K562 (cell line): ENCODE results near the gene CPLANE2. TPM values are rescaled to one million over a fixed set of nuclear protein-coding genes. Genes with fewer than 3 reads are reported as not detected.

Experiments used
- ATAC-seq: fragments of 200-7000 bp; cut with Tn5 transposase; 3 replicates; pipeline ENCODE4 v1.9.1; 2020; ENCODE audit warnings: moderate library complexity
- BruUV-seq: library from RNA; stranded (reverse); fragments of 400-500 nt; replicated peaks from 2 replicates; lab custom pipeline; 2021; lab: Mats Ljungman, UMichigan
- CTCF ChIA-PET: fragments of 300-600 bp; formaldehyde crosslinking; extraction: SDS; loops from one replicate; lab custom pipeline; 2021; ENCODE audit warnings: low intra/inter-chr PET ratio; lab: Yijun Ruan, JAX
- POLR2A ChIA-PET: fragments of 300-600, 350-650 bp; sonication (Branson Sonifier 250); formaldehyde crosslinking; extraction: SDS; loops from one replicate; lab custom pipeline; 2021; ENCODE audit warnings: antibody characterized with exemption, inconsistent platforms; lab: Yijun Ruan, JAX
- DNase-seq, 4 experiments: peaks; one replicate each; pipeline versions ENCODE4 v3.0.0 to v3.0.0-alpha.2; 2011 to 2018; ENCODE audit warnings: low spot score in 3 of 4, mixed read lengths in 3 of 4; ENCODE audit errors: extremely low read depth in 1 of 4
- FAIRE-seq: peaks from 2 replicates; lab custom pipeline; 2011; peaks lifted over from hg19 to GRCh38; lab: Jason Lieb, UNC
- H2AFZ ChIP-seq: 2 replicates; pipeline ENCODE4 v1.6.0; 2011; ENCODE audit warnings: low read depth, low read length, control low read depth, inconsistent platforms
- H3K27ac ChIP-seq: fragments of 200-600 bp; 3 replicates; pipeline ENCODE4 v1.8.0; 2011; ENCODE audit warnings: low read depth, mild to moderate bottlenecking, control low read depth, inconsistent platforms, low read length, moderate library complexity, mixed read lengths; ENCODE audit errors: extremely low read depth
- H3K27me3 ChIP-seq, 2 experiments: fragments of 300-600 bp in 1 of 2; 2 replicates in 1 of 2; 3 replicates in 1 of 2; pipeline versions ENCODE4 v1.6.0 to v1.8.0; 2011; ENCODE audit warnings: inconsistent platforms in 2 of 2, low read length in 2 of 2, mild to moderate bottlenecking in 1 of 2, mixed read lengths in 1 of 2, moderate library complexity in 1 of 2; ENCODE audit not compliant: control insufficient read depth in 2 of 2, insufficient read depth in 2 of 2
- H3K36me3 ChIP-seq: fragments of 300-600 bp; 3 replicates; pipeline ENCODE4 v1.8.0; 2011; ENCODE audit warnings: mild to moderate bottlenecking, low read length, inconsistent platforms; ENCODE audit not compliant: control insufficient read depth, insufficient read depth
- H3K4me1 ChIP-seq, 2 experiments: fragments of 200-600 bp in 1 of 2; replicated peaks in 1 of 2; 2 replicates in 1 of 2; 3 replicates in 1 of 2; pipeline versions ENCODE4 v1.5.1 to v1.8.0; 2011; ENCODE audit warnings: inconsistent platforms in 2 of 2, low read length in 2 of 2, mild to moderate bottlenecking in 1 of 2, mixed read lengths in 1 of 2, moderate library complexity in 1 of 2; ENCODE audit not compliant: control insufficient read depth in 2 of 2, insufficient read depth in 2 of 2
- H3K4me2 ChIP-seq: 2 replicates; pipeline ENCODE4 v1.6.1; 2011; ENCODE audit warnings: low read length, control low read depth, inconsistent platforms, mixed read lengths; ENCODE audit not compliant: insufficient read depth
- H3K4me3 ChIP-seq: fragments of 200-600 bp; sonication (generic), shearing (Covaris generic); 2 replicates; pipeline ENCODE4 v1.5.1; 2016; ENCODE audit warnings: control low read depth, inconsistent platforms
- H3K79me2 ChIP-seq: fragments of 200-600 bp; 3 replicates; pipeline ENCODE4 v1.8.0; 2011; ENCODE audit warnings: low read length, inconsistent platforms; ENCODE audit not compliant: control insufficient read depth, insufficient read depth
- H3K9ac ChIP-seq, 2 experiments: 2 replicates each; pipeline versions ENCODE4 v1.6.0 to v1.6.1; 2011; ENCODE audit warnings: low read depth in 2 of 2, low read length in 2 of 2, control low read depth in 1 of 2, inconsistent platforms in 1 of 2, mild to moderate bottlenecking in 1 of 2, mixed read lengths in 1 of 2; ENCODE audit not compliant: insufficient read depth in 1 of 2
- H3K9me1 ChIP-seq: one replicate; pipeline ENCODE4 v1.6.0; 2011; ENCODE audit warnings: inconsistent platforms, mild to moderate bottlenecking, low read length, moderate library complexity; ENCODE audit not compliant: control insufficient read depth, insufficient read depth
- H3K9me3 ChIP-seq: replicated peaks from 2 replicates; pipeline ENCODE4 v1.5.1; 2011; ENCODE audit warnings: low read depth, low read length, inconsistent platforms; ENCODE audit not compliant: control insufficient read depth, insufficient read depth
- H4K20me1 ChIP-seq: replicated peaks from 2 replicates; pipeline ENCODE4 v1.6.1; 2011; ENCODE audit warnings: low read length, inconsistent platforms, mixed read lengths; ENCODE audit not compliant: control insufficient read depth, insufficient read depth
- GTF2E2 ChIP-seq: fragments of 200-800 bp; sonication (Bioruptor generic); IDR thresholded peaks from 2 replicates; pipeline ENCODE4 v1.6.1; 2016; ENCODE audit warnings: missing genetic modification characterization, missing compliant biosample characterization
- HINFP ChIP-seq: fragments of 450-650 bp; conservative IDR thresholded peaks from 2 replicates; pipeline ENCODE4 v1.6.1; 2016; ENCODE audit warnings: missing genetic modification characterization, low read depth, mild to moderate bottlenecking, control low read depth, missing compliant biosample characterization
- HNRNPLL ChIP-seq: fragments of 200-400 bp; formaldehyde crosslinking; IDR thresholded peaks from 2 replicates; pipeline ENCODE4 v1.6.1; 2017; ENCODE audit warnings: low read length, low read depth, mild to moderate bottlenecking; ENCODE audit not compliant: poor library complexity, severe bottlenecking
- NR4A1 ChIP-seq, 2 experiments: fragments of 250-450 bp in 1 of 2; fragments of 450-650 bp in 1 of 2; sonication (Bioruptor Pico) in 1 of 2; IDR thresholded peaks; 2 replicates each; pipeline versions ENCODE4 v1.4.0 to v1.6.1; 2016 to 2020; ENCODE audit warnings: mild to moderate bottlenecking in 2 of 2, missing compliant biosample characterization in 1 of 2, missing genetic modification characterization in 1 of 2, moderate library complexity in 1 of 2
- SMARCA4 ChIP-seq: fragments of 450-650 bp; IDR thresholded peaks from 2 replicates; pipeline ENCODE4 v1.6.1; 2016
- TAF15 ChIP-seq: fragments of 200-400 bp; formaldehyde crosslinking; IDR thresholded peaks from 2 replicates; pipeline ENCODE4 v1.6.1; 2017; ENCODE audit warnings: mild to moderate bottlenecking, low read depth, low read length, moderate library complexity
- XRCC4 ChIP-seq: IDR thresholded peaks from one replicate; pipeline ENCODE4 v1.6.1; 2011; ENCODE audit not compliant: insufficient read depth, insufficient read length; ENCODE audit errors: extremely low read depth
- ZBTB8A ChIP-seq: fragments of 450-650 bp; IDR thresholded peaks from 2 replicates; pipeline ENCODE4 v1.6.1; 2018; ENCODE audit warnings: mild to moderate bottlenecking, moderate library complexity; ENCODE audit not compliant: partially characterized antibody
- ZNF239 ChIP-seq: fragments of 250-450 bp; sonication (Bioruptor Pico); IDR thresholded peaks from 2 replicates; pipeline ENCODE4 v1.4.0; 2020; ENCODE audit warnings: mild to moderate bottlenecking
- ZNF507 ChIP-seq: conservative IDR thresholded peaks from 2 replicates; pipeline ENCODE4 v1.6.1; 2017; ENCODE audit warnings: missing genetic modification characterization, missing compliant biosample characterization
- ZNF668 ChIP-seq: fragments of 250-450 bp; sonication (Bioruptor Pico); IDR thresholded peaks from 2 replicates; pipeline ENCODE4 v1.8.0; 2022; ENCODE audit warnings: mild to moderate bottlenecking, inconsistent platforms
- ZNF695 ChIP-seq: fragments of 450-650 bp; formaldehyde crosslinking; IDR thresholded peaks from 2 replicates; pipeline ENCODE4 v1.4.0; 2020; ENCODE audit warnings: mild to moderate bottlenecking, moderate library complexity
- WGBS: fragments of 100-300 bp; shearing (Covaris generic); methylation state at CpG from one replicate; pipeline ENCODE4 v1.1.6; 2016; ENCODE audit warnings: low coverage, mixed read lengths; ENCODE audit not compliant: insufficient coverage; ENCODE audit errors: missing lambda C conversion rate; 5-methylcytosine and 5-hydroxymethylcytosine counted together
- in situ Hi-C: fragments of 300-500 bp; cut with MboI; formaldehyde crosslinking; loops from 4 replicates; pipeline ENCODE4 v1.15.0; 2018; ENCODE audit warnings: inconsistent platforms, mixed read lengths
- intact Hi-C: fragments of 100-400 bp; cut with micrococcal nuclease; formaldehyde crosslinking; loops from 2 replicates; pipeline ENCODE4 v1.14.2; 2022
- polyA plus RNA-seq, 8 experiments: library from polyadenylated mRNA; depleted of rRNA in 4 of 8; stranded (reverse) in 5 of 8; unstranded in 3 of 8; fragments of >200 nt; fragmentation: Nextera tagmentation in 2 of 8; fragmentation: Illumina TruSeq in 1 of 8; extraction: Ambion mirVana in 2 of 8; extraction: Trizol in 1 of 8; gene quantifications; 2 replicates each; pipeline versions ENCODE4 v1.2.1 to v1.2.3, GENCODE V29; 2011 to 2014; ENCODE audit warnings: inconsistent platforms in 1 of 8, missing spikeins in 1 of 8
- total RNA-seq, 7 experiments: library from RNA; depleted of rRNA in 6 of 7; stranded (reverse); fragments of >200 nt in 6 of 7; fragmentation: Illumina TruSeq in 2 of 7; extraction: Trizol in 2 of 7; gene quantifications; 2 replicates each; pipeline versions ENCODE4 v1.2.1 to v1.2.3, GENCODE V29; 2011 to 2021; ENCODE audit warnings: low replicate concordance in 1 of 7
- TF ChIP-seq, protein P1 (sequence below): sonication (generic); formaldehyde crosslinking; IDR thresholded peaks from 2 replicates; pipeline ENCODE4 v1.9.0; 2022; ENCODE audit warnings: mild to moderate bottlenecking, missing genetic modification reagents
- TF ChIP-seq, protein P2 (sequence below): sonication (generic); formaldehyde crosslinking; IDR thresholded peaks from 2 replicates; pipeline ENCODE4 v1.9.0; 2022; ENCODE audit warnings: mild to moderate bottlenecking, missing genetic modification reagents

CPLANE2 gene
- total and polyA plus RNA-seq, 9 of the 15 experiments (the other 6 are each of a cell fraction or from before 2014, with no cell fraction given) = 0.17 to 20.9 (median 8.1) TPM

- TF ChIP-seq SMARCA4 (no peak), ZNF668 (CRISPR knock-in tag) (no peak), GTF2E2 (tag) (peak; percentile 69; the same call in 1 of the 2 replicates), ZBTB8A (no peak), TAF15 (no peak)
Observed at GRCh38 chr1:16237343-16237830, 404 bp upstream of the CPLANE2 start (continued).

- peaks cover 13% of the 10 kb centered on the region; the same call in 2 of the 3 replicates for H3K36me3 ChIP-seq
- 42% methylated on average over 6 of the region's 6 CpGs for WGBS
- BruUV-seq = no TSS peak
- intact Hi-C loops = loop anchor here (2.0 kb wide), 1 partner anchor 29 kb away; no protein-coding TSS in a partner anchor
- H3K9ac ChIP-seq = peak overlapping the region; percentile 89 to 92
- DNase-seq (peak in 3 of 4 experiments; percentile 41 to 51 (median 42)), FAIRE-seq (no peak), ATAC-seq (peak; percentile 11)
- H3K4me1 ChIP-seq = peaks cover 34 to 37% of the 10 kb centered on the region in 2 experiments; a peak in 4 of 5 replicates
- H3K79me2 ChIP-seq = peaks cover 12% of the 10 kb centered on the region
- in situ Hi-C loops = no loop called here
- 0 out of 2 replicates have a peak, but pooled peaks cover 3% of the 10 kb centered on the region for H3K9me3 ChIP-seq
- no peaks in the 10 kb centered on the region for H4K20me1 ChIP-seq
- H3K4me3 ChIP-seq = peak overlapping the region; percentile 64
- ChIA-PET POLR2A (interaction anchor here (0.6 to 2.1 kb wide), 5 partner anchors 9 to 1442 kb away, joined by 3 to 5 read pairs (median 3); no protein-coding TSS in a partner anchor), CTCF (no interaction called here)
- peak overlapping the region; percentile 77; the same call in 2 of the 3 replicates for H3K27ac ChIP-seq
- H3K4me2 ChIP-seq = peak overlapping the region; percentile 99
- no peaks in the 10 kb centered on the region for H3K27me3 ChIP-seq
- peak overlapping the region; percentile 87 for H2AFZ ChIP-seq
- H3K9me1 ChIP-seq = peaks cover 8% of the 10 kb centered on the region
- TF ChIP-seq, protein P1, sequence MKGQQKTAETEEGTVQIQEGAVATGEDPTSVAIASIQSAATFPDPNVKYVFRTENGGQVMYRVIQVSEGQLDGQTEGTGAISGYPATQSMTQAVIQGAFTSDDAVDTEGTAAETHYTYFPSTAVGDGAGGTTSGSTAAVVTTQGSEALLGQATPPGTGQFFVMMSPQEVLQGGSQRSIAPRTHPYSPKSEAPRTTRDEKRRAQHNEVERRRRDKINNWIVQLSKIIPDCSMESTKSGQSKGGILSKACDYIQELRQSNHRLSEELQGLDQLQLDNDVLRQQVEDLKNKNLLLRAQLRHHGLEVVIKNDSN (CRISPR knock-in tag) = 0 out of 2 replicates have a peak, but pooled peaks have one; percentile 25
- TF ChIP-seq HNRNPLL = no peak
- TF ChIP-seq ZNF507 = no peak
- TF ChIP-seq, protein P2, sequence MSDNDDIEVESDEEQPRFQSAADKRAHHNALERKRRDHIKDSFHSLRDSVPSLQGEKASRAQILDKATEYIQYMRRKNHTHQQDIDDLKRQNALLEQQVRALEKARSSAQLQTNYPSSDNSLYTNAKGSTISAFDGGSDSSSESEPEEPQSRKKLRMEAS (CRISPR knock-in tag) = 0 out of 2 replicates have a peak, but pooled peaks have one; percentile 27
- no peak for TF ChIP-seq ZNF695 (CRISPR knock-in tag)
- no peak for TF ChIP-seq XRCC4
- no peak for TF ChIP-seq ZNF239 (CRISPR knock-in tag)
- TF ChIP-seq NR4A1 (CRISPR knock-in tag; IDR thresholded peaks at IDR 0.05) = no peak
- TF ChIP-seq NR4A1 (tag; IDR thresholded peaks at IDR 0.05) = 0 out of 2 replicates have a peak, but pooled peaks have one; percentile 22
- TF ChIP-seq HINFP = 0 out of 2 replicates have a peak, but pooled peaks have one; percentile 12
Observed at GRCh38 chr1:16235944-16236510, 956 bp downstream of the CPLANE2 start.
